K562 (cell line): ENCODE results near the gene SLC40A1.

Experiments used
- ATF2 ChIP-seq: sonication (generic); formaldehyde crosslinking; IDR thresholded peaks from 2 replicates; pipeline ENCODE4 v1.8.1; 2022; ENCODE audit warnings: missing genetic modification reagents
- CTCF ChIP-seq, 3 experiments: IDR thresholded peaks in 2 of 3; conservative IDR thresholded peaks in 1 of 3; 2 replicates each; pipeline ENCODE4 v1.5.1; 2011 to 2012; ENCODE audit warnings: low read length in 3 of 3, mild to moderate bottlenecking in 3 of 3, control low read depth in 2 of 3, improper control_type of control experiment in 1 of 3, inconsistent platforms in 1 of 3, low read depth in 1 of 3, mixed read lengths in 1 of 3, moderate library complexity in 1 of 3; ENCODE audit not compliant: insufficient read depth in 2 of 3
- FOS ChIP-seq: IDR thresholded peaks from 3 replicates; pipeline ENCODE4 v1.6.1; 2011; ENCODE audit not compliant: insufficient read length; ENCODE audit errors: extremely low read depth
- GTF3C2 ChIP-seq: IDR thresholded peaks from 3 replicates; pipeline ENCODE4 v1.6.1; 2011; ENCODE audit warnings: borderline replicate concordance, mild to moderate bottlenecking, moderate library complexity; ENCODE audit not compliant: insufficient read length; ENCODE audit errors: extremely low read depth
- KLF1 ChIP-seq: fragments of 450-650 bp; IDR thresholded peaks from 2 replicates; pipeline ENCODE4 v1.6.1; 2016; ENCODE audit warnings: missing genetic modification characterization, missing compliant biosample characterization
- MCM2 ChIP-seq: fragments of 450-650 bp; IDR thresholded peaks from 2 replicates; pipeline ENCODE4 v1.6.1; 2017; ENCODE audit warnings: low read depth, mild to moderate bottlenecking
- PATZ1 ChIP-seq: fragments of 250-450 bp; sonication (Bioruptor Pico); IDR thresholded peaks from 2 replicates; pipeline ENCODE4 v1.5.0; 2020; ENCODE audit warnings: mild to moderate bottlenecking, borderline replicate concordance
- SMC3 ChIP-seq: conservative IDR thresholded peaks from 2 replicates; pipeline ENCODE4 v1.6.1; 2011; ENCODE audit warnings: low read depth, low read length, improper control_type of control experiment; ENCODE audit not compliant: insufficient read depth
- SPI1 ChIP-seq: IDR thresholded peaks from 2 replicates; pipeline ENCODE4 v1.6.1; 2011; ENCODE audit warnings: low read depth, low read length, control low read depth, borderline replicate concordance
- SRSF9 ChIP-seq: fragments of 200-400 bp; formaldehyde crosslinking; IDR thresholded peaks from 2 replicates; pipeline ENCODE4 v1.6.1; 2017; ENCODE audit warnings: low read depth, low read length, borderline replicate concordance
- STAG1 ChIP-seq: sonication (generic); formaldehyde crosslinking; IDR thresholded peaks from 2 replicates; pipeline ENCODE4 v1.5.0; 2020; ENCODE audit warnings: missing genetic modification reagents, borderline replicate concordance
- USF2 ChIP-seq: sonication (generic); formaldehyde crosslinking; IDR thresholded peaks from 2 replicates; pipeline ENCODE4 v1.5.0; 2020; ENCODE audit warnings: missing genetic modification reagents

- TF ChIP-seq STAG1 (CRISPR knock-in tag) (no peak), SRSF9 (no peak), SMC3 (no peak), GTF3C2 (no peak), FOS (no peak), CTCF (IDR thresholded peaks at IDR 0.05 in 2 of 3, conservative IDR thresholded peaks at IDR 0.05 in 1 of 3; ENCODE audit: insufficient read depth in 2 of 3, low read depth in 1 of 3, low read length in 3 of 3) (no peak), ATF2 (CRISPR knock-in tag) (no peak), KLF1 (no peak), MCM2 (no peak), SPI1 (no peak), PATZ1 (CRISPR knock-in tag) (no peak), USF2 (CRISPR knock-in tag) (no peak)
These were observed 4.7 kb upstream of the SLC40A1 start for GRCh38 chr2:189585226-189585756.
